HK-2 (cell line): ENCODE measurements around the gene PPP1R13B.

Experiments
- DNase-seq: peaks from one replicate; pipeline ENCODE4 v3.0.0-alpha.2; 2018; ENCODE audit not compliant: unreplicated experiment

Gene PPP1R13B

DNA sequence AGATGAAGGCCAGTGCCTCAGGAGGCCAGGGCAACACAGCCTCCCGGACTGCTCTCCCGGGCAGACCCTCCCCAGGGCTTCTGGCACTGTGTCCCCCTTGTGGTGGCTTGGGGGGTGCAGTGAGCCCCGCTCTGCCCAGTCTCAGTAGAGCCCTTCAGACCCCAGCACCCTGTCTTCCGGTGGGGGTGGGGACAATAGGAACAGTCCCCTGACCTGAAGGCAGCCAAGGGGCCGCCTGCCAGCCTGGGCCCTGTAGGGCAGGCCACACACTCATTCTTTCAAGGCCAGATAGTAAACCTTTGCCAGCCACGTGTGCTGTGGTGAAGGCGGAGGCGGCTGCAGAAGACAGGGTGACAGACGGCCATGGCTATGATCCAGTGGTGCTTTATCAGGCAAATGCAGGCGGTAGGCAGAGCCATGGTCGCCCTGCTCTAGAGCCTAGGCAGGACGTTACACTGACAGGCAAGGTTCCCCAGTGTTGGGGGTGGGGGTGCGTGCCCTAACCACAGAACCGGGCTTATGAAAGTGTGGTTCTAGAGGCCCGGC, 116.8 kb downstream of the PPP1R13B start:
- no peak for DNase-seq

- DNase-seq, result no peak
These were observed 117.6 kb downstream of the PPP1R13B start for GRCh38 chr14:103729496-103730448.

GRCh38 chr14:103728721-103729120, 118.7 kb downstream of the PPP1R13B start:
- no peak for DNase-seq

DNA sequence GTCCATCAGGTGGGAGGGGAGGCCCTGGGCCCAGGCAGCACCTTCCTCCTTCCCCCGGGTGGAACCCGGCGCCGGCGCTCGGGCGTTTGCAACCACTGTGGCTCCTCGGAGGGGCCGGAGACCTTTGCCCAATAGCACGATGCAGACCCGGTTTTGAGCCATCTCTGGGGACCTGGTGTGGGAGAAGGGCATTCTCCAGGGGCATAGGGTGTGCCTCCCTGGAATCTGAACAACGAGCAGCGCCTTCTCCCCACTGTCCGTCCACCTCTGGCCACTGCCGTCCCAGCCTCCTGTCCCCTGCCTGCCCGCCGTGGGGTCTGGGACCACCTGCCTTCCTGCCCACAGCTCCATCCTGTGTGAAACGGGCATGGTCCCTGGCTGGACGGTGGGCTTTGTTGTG, 119.2 kb downstream of the PPP1R13B start:
- no peak for DNase-seq

DNA sequence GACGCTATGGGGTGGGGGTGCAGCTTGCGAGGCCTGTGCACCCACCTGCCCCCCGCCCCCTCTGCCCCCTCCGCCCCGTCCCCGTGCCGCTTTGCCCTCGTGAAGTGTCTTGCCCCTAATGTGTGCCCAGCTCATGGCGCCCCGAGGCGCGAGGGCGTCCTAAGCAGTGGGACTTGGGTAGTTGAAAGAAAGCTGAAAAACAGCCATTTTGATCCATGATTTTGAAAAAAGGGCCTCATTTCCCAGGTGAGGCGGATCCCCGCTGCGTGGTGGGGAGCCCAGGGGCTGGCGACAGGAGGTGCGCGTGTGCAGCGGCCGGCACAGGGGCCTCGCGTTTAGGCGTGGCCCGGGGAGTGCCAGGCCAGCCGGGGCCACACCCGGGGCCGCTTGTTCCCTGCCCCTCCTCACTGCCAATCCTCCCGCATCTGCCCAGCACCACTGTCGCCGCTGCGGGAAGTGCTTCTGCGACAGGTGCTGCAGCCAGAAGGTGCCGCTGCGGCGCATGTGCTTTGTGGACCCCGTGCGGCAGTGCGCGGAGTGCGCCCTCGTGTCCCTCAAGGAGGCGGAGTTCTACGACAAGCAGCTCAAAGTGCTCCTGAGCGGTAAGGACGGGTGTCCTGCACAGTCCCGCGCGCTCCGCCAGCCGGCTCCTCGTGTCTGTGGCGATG, 119.9 kb downstream of the PPP1R13B start:
- no peak for DNase-seq

DNA sequence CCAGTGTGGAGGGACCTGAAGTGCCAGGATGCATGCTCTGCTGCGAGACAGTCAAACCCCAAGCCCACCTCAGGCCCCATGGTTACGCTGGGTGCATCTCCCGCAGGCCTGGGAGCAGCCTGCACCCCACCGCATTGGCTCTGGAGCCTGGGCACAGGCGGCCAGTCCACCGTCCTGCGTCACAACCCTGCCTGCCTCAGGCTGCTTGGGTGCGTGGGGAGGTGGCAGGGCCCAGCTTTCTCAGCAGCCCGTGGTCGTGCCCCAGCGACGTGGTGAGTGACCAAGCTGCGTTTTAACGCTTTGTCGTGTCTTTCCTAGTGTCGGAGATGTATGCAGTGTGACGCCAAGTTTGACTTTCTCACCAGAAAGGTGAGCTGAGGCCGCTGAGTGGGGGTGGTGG, 120.9 kb downstream of the PPP1R13B start:
- no peak for DNase-seq

DNA sequence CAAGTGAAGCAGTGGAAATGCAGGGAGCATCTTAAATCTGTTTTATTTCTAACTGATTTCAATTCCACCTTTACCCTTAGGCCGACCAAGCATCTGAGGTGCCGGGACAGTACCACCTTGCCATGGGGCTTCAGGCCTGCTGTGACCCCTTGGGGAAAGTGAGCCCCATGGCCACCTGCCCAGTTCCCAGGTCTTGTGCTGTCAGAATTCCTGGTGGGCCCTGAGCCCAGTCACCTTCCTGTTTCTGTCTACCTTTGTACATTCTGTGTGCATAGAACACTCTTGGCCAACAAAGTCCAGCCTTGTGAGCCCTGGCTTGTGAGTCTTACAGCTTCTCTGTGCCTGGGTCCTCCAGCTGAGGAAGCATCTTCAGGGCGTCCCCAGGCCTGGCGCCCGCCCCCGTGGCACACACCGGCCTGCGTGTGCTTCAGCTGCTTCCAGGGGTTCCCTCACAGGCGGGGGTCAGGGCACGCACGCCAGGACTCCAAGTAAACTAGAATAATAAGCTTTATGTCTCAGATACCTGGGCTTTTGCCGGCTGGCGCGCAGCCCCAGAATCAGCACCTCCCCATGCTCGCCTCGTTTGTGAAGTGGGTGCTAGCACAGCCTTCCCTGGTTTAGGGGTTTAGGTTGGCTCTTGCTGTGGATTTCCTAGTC, 121.5 kb downstream of the PPP1R13B start:
- DNase-seq, result no peak

DNA sequence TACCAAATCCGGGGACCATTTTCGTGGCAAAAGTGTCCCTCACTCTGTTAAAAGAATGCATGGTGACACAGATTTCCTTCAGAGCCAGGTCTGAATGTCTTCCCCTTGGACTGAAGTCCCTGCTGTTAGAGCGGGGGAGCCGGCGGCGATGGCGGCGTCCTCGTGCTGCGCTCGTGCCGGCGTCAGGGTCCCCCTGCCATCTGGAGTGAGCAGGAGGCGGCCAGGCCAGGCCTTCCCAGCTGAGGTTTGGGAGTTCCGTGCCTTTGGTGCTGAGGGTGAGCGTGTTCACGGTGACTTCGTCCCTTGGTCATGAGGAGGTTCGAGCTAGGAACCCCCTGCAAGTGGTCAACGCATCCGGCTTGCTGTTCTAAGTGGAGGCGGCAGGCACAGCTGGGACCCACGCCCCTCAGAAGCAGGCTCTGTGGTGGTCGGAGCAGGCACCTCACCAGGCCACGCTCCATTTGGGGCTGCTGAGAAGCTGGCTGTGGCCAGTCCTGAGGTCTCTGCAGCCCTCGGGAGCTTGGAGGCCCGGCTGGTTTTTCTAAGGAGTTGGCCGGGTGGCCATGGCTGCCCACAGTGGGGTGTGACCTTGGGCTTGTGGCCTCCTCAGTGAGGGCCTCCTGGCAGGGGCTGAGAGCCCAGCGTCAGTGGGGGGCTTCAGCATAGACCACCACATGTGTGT, 122.2 kb downstream of the PPP1R13B start:
- DNase-seq, result no peak

DNA sequence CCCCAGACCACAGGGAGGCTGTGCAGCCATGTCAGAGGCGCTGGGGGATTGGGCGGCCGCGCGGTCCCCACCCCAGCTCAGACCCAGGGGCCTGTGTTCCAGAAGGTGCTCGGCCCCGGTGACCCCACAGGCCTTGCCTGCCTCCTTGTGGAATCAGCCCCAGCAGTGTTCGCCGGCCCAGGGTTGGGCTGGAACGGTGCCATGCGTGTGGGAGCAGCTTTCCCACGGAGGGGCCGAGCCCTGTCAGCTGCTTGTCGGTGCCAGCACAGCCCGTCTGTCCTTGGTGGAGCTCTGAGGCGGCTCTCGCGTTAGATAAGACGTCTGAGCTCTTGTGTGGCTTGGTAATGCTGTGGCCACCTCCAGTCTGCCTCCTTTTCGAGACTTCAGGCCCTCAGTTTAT, 123.3 kb downstream of the PPP1R13B start:
- no peak for DNase-seq

DNA sequence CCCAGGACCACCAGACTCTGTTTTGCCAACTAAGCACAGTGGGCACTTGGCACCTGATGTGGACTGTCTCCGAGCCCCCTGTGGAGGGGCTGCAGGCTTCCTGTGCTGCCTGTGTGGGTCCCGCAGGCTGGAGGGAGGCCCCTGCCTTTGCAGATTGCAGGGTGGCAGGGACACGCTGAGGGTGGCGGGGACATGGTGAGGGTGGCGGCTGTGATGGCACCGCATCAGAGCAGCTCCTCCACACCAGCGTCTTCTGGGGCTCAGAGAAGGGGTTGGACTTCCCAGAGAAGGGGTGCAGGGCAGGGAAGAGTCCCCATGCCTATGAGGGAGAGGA, 123.7 kb downstream of the PPP1R13B start:
- DNase-seq, result no peak

- peak; percentile 59 for DNase-seq
These were observed 125.8 kb downstream of the PPP1R13B start for GRCh38 chr14:103721334-103722120.

GRCh38 chr14:103719751-103720150, 127.6 kb downstream of the PPP1R13B start:
- no peak for DNase-seq

- DNase-seq, result no peak
These were observed 128.8 kb downstream of the PPP1R13B start for GRCh38 chr14:103718572-103718971.

DNA sequence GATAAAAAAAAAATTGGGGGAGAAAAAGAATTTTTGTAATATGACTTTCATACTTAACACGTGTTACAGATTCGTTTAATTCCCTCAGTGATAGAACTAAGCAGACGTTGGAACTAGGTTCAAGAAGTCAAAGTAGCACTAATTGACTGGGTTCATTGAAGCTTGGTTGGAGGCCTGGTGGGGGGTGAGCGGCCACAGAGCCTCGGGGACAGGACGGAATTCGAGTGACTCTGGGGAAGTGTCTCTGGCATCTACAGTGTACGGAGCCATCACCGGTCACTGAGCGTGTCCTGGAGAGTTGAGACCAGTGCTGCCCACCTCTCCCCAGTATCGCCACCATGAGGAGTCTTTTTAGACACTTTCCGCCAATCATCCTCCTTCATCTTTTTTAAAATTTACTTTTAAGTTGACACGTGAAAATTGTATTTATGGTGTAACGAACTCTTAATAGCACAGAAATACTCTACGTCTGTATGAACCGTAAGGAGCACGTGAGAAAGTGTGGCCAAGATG, 130.4 kb downstream of the PPP1R13B start:
- DNase-seq, result no peak

- peak; percentile 30 for DNase-seq
These were observed 131.1 kb downstream of the PPP1R13B start for GRCh38 chr14:103716091-103716801.

DNA sequence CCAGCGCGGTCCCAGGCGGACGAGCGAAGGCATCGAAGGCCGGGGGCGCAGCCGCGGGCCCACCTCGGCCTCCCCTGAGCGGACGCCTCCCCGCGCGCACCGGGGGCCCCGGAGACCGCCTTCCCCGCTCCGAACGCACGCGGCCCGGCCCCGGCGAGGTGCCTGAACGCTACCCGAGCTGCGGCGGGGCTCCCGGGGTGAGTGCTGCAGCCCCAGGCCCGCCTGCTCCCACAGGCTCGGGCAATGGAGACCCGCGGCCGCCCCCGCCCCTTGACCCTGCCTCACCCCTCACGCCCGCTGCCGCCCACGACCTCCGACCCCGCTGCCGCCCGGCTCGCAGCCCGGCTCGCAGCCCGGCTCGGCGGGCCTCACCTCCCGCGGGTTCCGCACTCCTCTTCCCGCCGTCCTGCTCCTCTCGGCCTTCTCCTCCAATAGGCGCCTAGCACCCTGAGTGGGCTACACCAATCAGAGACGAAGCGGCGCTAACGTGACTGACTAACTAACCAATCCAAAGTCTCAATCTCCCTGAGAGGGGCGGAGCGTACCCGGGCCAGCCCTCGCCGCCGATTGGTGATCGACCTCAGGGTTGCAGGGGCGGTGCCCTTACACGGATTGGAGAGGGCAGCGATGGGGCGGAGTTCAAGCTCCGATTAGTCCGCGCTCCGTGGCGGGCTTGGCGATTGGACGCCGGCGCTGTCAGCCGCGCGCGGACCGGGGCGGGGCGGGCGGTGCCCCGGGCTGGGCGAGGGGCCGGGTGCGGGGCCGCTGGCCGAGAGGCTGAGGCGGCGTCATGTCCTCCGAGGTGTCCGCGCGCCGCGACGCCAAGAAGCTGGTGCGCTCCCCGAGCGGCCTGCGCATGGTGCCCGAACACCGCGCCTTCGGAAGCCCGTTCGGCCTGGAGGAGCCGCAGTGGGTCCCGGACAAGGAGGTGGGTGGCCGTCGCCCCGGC, 132.0 kb downstream of the PPP1R13B start, which contains the start of the genes XRCC3 and ZFYVE21:
Gene XRCC3, minus strand, starts transcription at position 400 of the 949 bp plus-strand sequence. CDS start 4,364 bp downstream, outside the sequence.
Gene ZFYVE21, plus strand, starts transcription at position 759 of the 949 bp plus-strand sequence. Its CDS starts 32 bp downstream, at position 791.
- peak; percentile 100 for DNase-seq

DNA sequence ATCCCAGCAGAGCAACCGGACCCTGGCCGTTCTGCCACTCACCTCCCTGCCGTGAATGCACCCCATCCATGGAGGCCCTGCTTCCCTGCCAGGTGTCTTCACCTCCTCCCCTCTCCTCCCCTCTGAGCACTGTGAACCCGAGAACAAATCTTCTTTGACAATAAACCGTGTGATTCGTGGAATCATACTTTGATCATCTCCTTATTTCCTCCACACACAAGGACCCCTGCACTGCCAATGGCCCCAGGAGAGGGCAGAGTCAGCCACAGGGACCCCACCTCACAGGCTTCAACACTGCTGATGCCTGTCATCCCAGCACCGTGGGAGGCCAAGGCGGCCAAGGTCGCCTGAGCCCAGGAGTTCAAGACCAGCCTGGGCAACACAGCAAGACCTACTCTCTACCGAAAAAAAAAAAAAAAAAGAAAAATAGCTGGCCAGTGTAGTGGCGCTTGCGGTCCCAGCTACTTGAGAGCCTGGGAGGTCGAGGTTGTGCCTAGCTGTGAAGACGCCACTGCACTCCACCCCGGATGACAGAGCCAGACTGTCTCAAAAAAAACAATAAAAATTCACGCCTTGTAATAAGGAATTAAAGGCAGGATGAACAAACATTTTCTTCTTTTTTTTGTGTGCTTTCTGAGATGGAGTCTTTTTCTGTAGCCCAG, 133.2 kb downstream of the PPP1R13B start:
- no peak for DNase-seq
